Activated naive CD8-positive, alpha-beta T cell treated with anti-CD3 and anti-CD28 coated beads, Interleukin-2, amount 50 U/mL, for 24 hours (primary cell): ENCODE data around the gene MDM4.

Experiments used
- ATAC-seq: fragments of 150-1000 bp; cut with Tn5 transposase; one replicate; pipeline ENCODE4 v1.10.0; 2021
- DNase-seq: peaks from one replicate; pipeline ENCODE4 v3.0.0; 2021
- H3K27ac Mint-ChIP-seq: one replicate; pipeline ENCODE4 v1.8.0; 2021; ENCODE audit warnings: mild to moderate bottlenecking, mixed read lengths
- H3K27me3 Mint-ChIP-seq: one replicate; pipeline ENCODE4 v1.8.0; 2021; ENCODE audit warnings: mixed read lengths
- H3K36me3 Mint-ChIP-seq: one replicate; pipeline ENCODE4 v1.8.0; 2021; ENCODE audit warnings: low read depth, mixed read lengths
- H3K4me1 Mint-ChIP-seq: one replicate; pipeline ENCODE4 v1.8.0; 2021; ENCODE audit warnings: mixed read lengths
- H3K4me3 Mint-ChIP-seq: one replicate; pipeline ENCODE4 v1.8.0; 2021; ENCODE audit warnings: mild to moderate bottlenecking, moderate library complexity, mixed read lengths
- H3K9me3 Mint-ChIP-seq: one replicate; pipeline ENCODE4 v1.8.0; 2021; ENCODE audit warnings: mixed read lengths

MDM4 gene

DNA sequence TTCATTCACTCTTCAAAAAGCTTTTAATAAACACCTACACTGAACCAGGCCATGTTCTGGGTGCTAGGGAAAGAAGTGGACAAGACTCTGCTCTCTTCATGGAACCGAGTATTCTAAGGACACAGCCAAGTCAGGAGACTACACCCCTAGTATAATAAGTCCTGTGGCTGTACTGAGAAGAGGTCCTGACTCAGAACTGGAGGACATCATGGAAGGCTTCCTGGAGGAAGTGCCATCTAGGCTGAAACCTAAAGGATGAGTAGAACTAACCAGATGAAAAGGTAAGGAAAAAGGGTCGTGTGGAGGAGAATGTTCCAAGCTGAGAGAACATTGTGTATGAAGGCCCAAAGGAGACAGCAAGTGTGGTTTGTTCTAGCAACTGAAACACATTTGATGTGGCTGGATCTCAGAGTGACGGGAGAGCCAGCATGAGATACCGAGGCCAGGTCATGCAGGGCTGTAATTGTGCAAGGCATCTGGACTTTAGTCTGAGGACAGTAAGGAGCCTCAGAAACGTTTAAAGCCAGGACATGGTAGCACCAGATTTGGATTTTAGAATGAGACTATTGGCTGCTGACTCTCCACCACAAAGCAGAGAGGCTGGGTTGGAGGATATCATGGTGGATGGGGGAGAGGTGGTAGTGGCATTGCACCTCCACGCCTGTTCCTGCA lies 86.8 kb downstream of the MDM4 start:
- ATAC-seq (no peak), DNase-seq (no peak)
- no peak overlapping the region for H3K27ac Mint-ChIP-seq
- H3K4me1 Mint-ChIP-seq, result no peaks in the 10 kb centered on the region
- no peaks in the 10 kb centered on the region for H3K9me3 Mint-ChIP-seq
- H3K27me3 Mint-ChIP-seq, result no peaks in the 10 kb centered on the region
- no peak overlapping the region for H3K4me3 Mint-ChIP-seq
- peaks cover 4% of the 10 kb centered on the region for H3K36me3 Mint-ChIP-seq

DNA sequence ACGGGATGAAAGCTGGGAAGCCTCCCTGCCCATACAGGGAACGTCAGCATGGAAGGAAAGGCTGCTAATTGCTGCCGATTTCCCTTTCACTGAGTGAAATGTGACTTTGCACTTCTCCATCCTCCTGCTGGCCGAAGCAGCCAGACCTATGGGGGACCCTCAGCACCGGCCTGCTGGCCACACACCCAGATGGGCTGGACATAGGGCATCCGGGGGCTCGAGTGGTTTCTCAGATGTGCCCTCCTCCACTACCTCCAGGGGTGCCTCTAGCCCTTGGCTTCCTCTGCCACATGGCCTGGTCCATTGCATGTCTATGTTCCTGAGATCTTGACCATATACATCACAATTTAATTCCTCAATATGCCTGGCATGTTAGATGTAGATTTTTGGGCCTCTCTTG lies 89.6 kb downstream of the MDM4 start:
- Mint-ChIP-seq H3K27me3 (no peaks in the 10 kb centered on the region), H3K9me3 (no peaks in the 10 kb centered on the region), H3K4me1 (no peaks in the 10 kb centered on the region), H3K4me3 (no peak overlapping the region), H3K27ac (no peak overlapping the region), H3K36me3 (peaks cover 4% of the 10 kb centered on the region)
- no peak for DNase-seq
- no peak for ATAC-seq
